Measurements from ENCODE around the gene TRAF7. TPM values are rescaled to one million over a fixed set of nuclear protein-coding genes. Genes with fewer than 3 reads are reported as not detected.

Gene TRAF7
- total RNA-seq, 1 donor from 2014 or later, result 38.8 TPM

GRCh38 chr16:2226918-2227317, 71.3 kb downstream of the TRAF7 start:
- no peak overlapping the region for H3K27ac ChIP-seq
- TF ChIP-seq POLR2A (IDR thresholded peaks at IDR 0.05) (no peak), POLR2AphosphoS5 (IDR thresholded peaks at IDR 0.05; ENCODE audit: insufficient read depth in 1 of 2, low read depth in 1 of 2) (no peak), CTCF (IDR thresholded peaks at IDR 0.05) (no peak)
- DNase-seq (ENCODE audit: extremely low spot score in 2 of 2), result no peak
- H3K4me1 ChIP-seq, result peaks cover 47% of the 10 kb centered on the region
- H3K4me3 ChIP-seq, result no peak overlapping the region
- intact Hi-C loops (cut with DNase I), result no loop called here
- H3K27me3 ChIP-seq, result no peaks in the 10 kb centered on the region
- H3K36me3 ChIP-seq, result peaks cover 0 to 30% of the 10 kb centered on the region in 2 donors
- H3K9me3 ChIP-seq, result no peaks in the 10 kb centered on the region

MicroRNAs encoded within 50 kb of the gene (microRNA counts, 767-probe panel; counts per million panel counts)
- microRNA hsa-miR-3180, result 238 to 261 counts per million in 2 donors
- 238 to 4,518 counts per million in 2 donors for microRNA hsa-miR-4516

Small RNAs within 50 kb of the gene (microRNA-seq; reads per million reads assigned to microRNA genes)
- gene MIR3180-5 (ENCODE audit: borderline number of aligned reads, borderline replicate concordance) (not detected), gene MIR4516 (ENCODE audit: borderline number of aligned reads, borderline replicate concordance) (not detected), gene MIR6511B1 (ENCODE audit: borderline number of aligned reads, borderline replicate concordance) (not detected)

Small RNAs within 50 kb of the gene (small RNA-seq; reads per million reads assigned to genes)
- gene MIR3180-5, result not detected
- not detected for gene MIR4516
- gene RF00019, result not detected
- gene SNORD60, result not detected

Other genes with a start within 250 kb of the TRAF7 start
- 4.4 TPM for gene HS3ST6, start 237.4 kb upstream of the TRAF7 start, total RNA-seq
- 53.0 TPM for gene MSRB1, start 212.6 kb upstream of the TRAF7 start, total RNA-seq
- gene RPL3L, start 201.1 kb upstream of the TRAF7 start, total RNA-seq, result not detected
- 132 TPM for gene NDUFB10, start 196.2 kb upstream of the TRAF7 start, total RNA-seq
- 3,117 TPM for gene RPS2, start 191.0 kb upstream of the TRAF7 start, total RNA-seq
- not detected for gene RNF151, start 188.9 kb upstream of the TRAF7 start, total RNA-seq
- gene TBL3, start 183.7 kb upstream of the TRAF7 start, total RNA-seq, result 44.2 TPM
- gene NOXO1, start 174.3 kb upstream of the TRAF7 start, total RNA-seq, result 1.2 TPM
- gene GFER, start 171.6 kb upstream of the TRAF7 start, total RNA-seq, result 11.5 TPM
- 8.3 TPM for gene SYNGR3, start 165.8 kb upstream of the TRAF7 start, total RNA-seq
- gene ZNF598, start 146.0 kb upstream of the TRAF7 start, total RNA-seq, result 51.8 TPM
- not detected for gene NPW, start 136.0 kb upstream of the TRAF7 start, total RNA-seq
- 44.7 TPM for gene NHERF2, start 128.9 kb upstream of the TRAF7 start, total RNA-seq
- 28.5 TPM for gene NTHL1, start 107.9 kb upstream of the TRAF7 start, total RNA-seq
- gene TSC2, start 107.8 kb upstream of the TRAF7 start, total RNA-seq, result 78.6 TPM
- 153 TPM for gene PKD1, start 19.9 kb upstream of the TRAF7 start, total RNA-seq
- 1.5 TPM for gene RAB26, start 7.2 kb upstream of the TRAF7 start, total RNA-seq
- 0.25 TPM for gene CASKIN1, start 40.8 kb downstream of the TRAF7 start, total RNA-seq
- 51.6 TPM for gene MLST8, start 49.7 kb downstream of the TRAF7 start, total RNA-seq
- gene BRICD5, start 55.1 kb downstream of the TRAF7 start, total RNA-seq, result 9.6 TPM
- 15.5 TPM for gene PGP, start 59.1 kb downstream of the TRAF7 start, total RNA-seq
- 70.0 TPM for gene E4F1, start 67.8 kb downstream of the TRAF7 start, total RNA-seq
- gene DNASE1L2, start 80.7 kb downstream of the TRAF7 start, total RNA-seq, result 0.74 TPM
- 72.9 TPM for gene ECI1, start 95.8 kb downstream of the TRAF7 start, total RNA-seq
- 130 TPM for gene RNPS1, start 112.3 kb downstream of the TRAF7 start, total RNA-seq
- gene ABCA3, start 184.9 kb downstream of the TRAF7 start, total RNA-seq, result 5.4 TPM